GM19043 (cell line): Measurements from ENCODE around the gene ZNF710.
A peak's percentile ranks its signal among the peaks of the same experiment; 100 is the strongest.
"Not testable (repeated sequence)": the region's sequence is repeated elsewhere in the genome, so short reads cannot be mapped to it uniquely, and the experiment has no call there.

Experiments used
- ATAC-seq: cut with Tn5 transposase; IDR thresholded peaks from one replicate; pipeline ENCODE4 v1.9.1; 2021; ENCODE audit warnings: low read depth; ENCODE audit not compliant: unreplicated experiment

The ZNF710 gene

GRCh38 chr15:90099868-90100831 lies 99.0 kb downstream of the ZNF710 start:
- no peak for ATAC-seq

GRCh38 chr15:90101130-90101968 lies 100.2 kb downstream of the ZNF710 start:
- no peak for ATAC-seq

DNA sequence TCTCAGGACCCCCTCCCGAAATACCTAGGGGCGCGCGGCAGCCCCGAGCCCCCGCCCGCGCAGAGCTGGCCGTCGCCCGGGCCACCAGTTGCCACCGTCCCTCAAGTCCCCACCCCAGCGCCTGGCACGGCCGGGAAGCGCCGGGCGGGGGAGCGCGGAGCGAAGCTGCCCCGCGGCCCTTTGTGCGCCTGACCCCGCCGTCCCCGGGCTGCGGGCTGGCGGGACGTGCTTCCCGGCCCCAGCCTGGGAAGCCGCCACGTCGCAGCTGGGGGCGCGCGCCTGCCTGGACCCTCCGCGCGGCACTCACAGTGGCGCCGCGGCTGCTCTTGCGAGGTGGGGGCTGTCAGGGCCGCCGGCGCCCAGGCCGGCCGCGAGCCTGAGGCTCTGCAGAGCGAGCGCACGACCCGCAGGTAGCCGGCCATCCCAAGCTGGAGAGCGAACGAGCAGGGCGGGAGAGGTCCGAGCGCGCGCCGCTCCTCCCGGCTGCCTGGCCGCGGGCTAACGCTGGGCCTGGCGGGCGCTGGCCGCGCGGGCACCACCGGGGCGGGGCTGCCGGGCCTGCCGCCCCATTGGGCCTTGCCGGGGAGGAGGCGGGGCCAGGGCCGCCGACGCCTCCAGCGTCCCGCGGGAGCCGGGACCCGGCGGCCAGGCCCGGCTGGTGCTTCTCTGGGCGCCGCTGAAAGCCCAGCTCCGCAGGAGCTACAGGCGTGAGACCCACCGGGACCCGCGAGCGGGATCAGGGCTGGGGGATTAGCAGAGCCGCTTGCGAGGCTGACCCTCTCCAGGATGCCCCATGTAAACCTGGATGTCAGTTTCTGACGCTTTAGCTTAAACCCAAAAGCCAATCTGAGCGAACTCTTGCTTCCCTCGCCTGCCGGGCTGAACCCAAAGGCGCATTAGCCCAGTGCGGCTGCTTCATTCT lies 101.1 kb downstream of the ZNF710 start, which contains the start of gene IDH2:
Gene IDH2 (minus strand): TSS at position 500 of the 922 bp plus-strand sequence. CDS start 78 bp downstream, at position 422.
- ATAC-seq = peak; percentile 63

GRCh38 chr15:90103701-90104329 lies 102.7 kb downstream of the ZNF710 start:
- no peak for ATAC-seq

GRCh38 chr15:90104551-90104950 lies 103.4 kb downstream of the ZNF710 start:
- no peak for ATAC-seq

GRCh38 chr15:90105521-90105920 lies 104.4 kb downstream of the ZNF710 start:
- no peak for ATAC-seq

- ATAC-seq = no peak
These were observed 105.5 kb downstream of the ZNF710 start for GRCh38 chr15:90106522-90107117.

GRCh38 chr15:90108038-90108437 lies 106.9 kb downstream of the ZNF710 start:
- not testable (repeated sequence) for ATAC-seq

DNA sequence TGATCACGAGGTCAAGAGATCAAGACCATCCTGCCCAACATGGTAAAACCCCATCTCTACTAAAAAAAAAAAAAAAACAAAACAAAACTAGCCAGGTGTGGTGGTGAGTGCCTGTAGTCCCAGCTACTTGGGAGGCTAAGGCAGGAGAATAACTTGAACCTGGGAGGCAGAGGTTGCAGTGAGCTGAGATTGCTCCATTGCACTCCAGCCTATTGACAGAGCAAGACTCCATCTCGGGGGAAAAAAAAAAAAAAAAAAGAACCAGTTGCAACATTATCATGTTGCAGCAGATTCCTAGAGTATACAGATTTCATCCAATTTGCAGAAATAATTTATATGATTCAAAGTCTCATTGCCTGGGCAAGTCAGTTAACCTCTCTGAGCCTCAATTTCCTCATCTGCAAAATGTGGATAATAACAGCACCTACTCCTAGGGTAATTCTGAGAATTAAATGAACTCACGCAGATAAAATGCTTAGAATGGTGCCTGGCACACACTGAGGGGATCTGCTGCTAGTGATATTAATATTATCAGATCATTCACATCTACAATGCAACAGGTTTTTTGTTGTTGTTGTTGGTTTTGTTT lies 108.1 kb downstream of the ZNF710 start:
- not testable (repeated sequence) for ATAC-seq

- ATAC-seq = no peak
These were observed 112.0 kb downstream of the ZNF710 start for GRCh38 chr15:90113166-90113565.

GRCh38 chr15:90114451-90114901 lies 113.4 kb downstream of the ZNF710 start:
- no peak for ATAC-seq

DNA sequence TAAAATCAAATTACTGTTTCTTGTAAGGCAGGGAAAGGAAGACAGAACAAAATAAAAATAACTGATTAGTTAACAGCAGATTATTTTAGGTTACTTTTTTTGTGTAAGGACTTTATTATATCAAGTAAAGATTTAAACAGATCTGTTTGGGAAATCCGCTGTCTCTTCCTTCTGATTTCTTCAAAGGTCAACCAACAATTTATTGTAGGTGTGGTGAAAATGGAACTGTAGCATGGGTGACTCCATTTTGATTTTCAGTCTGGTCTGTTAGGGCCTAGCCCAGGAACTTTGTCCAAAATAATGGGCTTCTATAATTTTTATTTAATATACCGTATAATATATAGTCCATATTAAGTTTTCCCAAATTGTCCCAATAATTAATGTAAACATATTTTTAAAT lies 114.7 kb downstream of the ZNF710 start:
- no peak for ATAC-seq

DNA sequence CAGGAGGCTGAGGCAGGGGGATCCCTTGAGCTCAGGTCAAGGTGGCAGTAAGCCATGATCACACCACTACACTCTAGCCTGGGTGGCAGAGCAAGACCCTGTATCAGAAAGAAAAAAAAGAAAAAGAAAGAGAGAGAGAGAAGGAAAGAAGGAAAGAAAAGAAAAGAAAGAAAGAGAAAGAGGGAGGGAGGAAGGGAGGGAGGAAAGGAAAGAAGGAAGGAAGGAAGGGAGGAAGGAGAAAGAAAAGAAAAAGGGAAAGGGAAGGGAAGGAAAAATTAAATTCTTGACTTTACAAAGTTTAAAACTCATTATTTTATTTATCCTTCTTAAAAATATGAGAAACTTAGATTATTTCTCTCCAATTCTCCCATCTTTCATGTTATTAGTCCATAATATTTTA lies 118.2 kb downstream of the ZNF710 start:
- ATAC-seq = no peak

DNA sequence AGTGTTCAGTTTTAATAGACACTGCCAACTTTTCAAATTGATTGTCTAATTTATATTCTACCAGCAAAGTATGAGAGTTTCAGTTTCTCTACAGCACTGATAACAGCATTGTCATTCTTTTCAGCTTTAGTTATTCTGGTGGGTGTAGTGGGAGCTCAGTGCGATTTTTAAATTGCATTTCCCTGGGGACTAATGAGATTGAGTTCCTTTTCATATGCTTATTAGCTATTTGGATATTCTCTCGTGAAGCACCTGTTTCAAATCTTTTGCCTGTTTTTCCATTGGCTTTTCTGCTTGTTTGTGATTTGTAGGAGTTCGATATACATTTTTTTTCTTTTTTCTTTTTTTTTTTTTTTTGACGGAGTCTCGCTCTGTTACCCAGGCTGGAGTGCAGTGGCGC lies 120.0 kb downstream of the ZNF710 start:
- ATAC-seq = no peak

- ATAC-seq = no peak
These were observed 123.4 kb downstream of the ZNF710 start for GRCh38 chr15:90124507-90124906.

- no peak for ATAC-seq
These were observed 124.9 kb downstream of the ZNF710 start for GRCh38 chr15:90126022-90126421.

DNA sequence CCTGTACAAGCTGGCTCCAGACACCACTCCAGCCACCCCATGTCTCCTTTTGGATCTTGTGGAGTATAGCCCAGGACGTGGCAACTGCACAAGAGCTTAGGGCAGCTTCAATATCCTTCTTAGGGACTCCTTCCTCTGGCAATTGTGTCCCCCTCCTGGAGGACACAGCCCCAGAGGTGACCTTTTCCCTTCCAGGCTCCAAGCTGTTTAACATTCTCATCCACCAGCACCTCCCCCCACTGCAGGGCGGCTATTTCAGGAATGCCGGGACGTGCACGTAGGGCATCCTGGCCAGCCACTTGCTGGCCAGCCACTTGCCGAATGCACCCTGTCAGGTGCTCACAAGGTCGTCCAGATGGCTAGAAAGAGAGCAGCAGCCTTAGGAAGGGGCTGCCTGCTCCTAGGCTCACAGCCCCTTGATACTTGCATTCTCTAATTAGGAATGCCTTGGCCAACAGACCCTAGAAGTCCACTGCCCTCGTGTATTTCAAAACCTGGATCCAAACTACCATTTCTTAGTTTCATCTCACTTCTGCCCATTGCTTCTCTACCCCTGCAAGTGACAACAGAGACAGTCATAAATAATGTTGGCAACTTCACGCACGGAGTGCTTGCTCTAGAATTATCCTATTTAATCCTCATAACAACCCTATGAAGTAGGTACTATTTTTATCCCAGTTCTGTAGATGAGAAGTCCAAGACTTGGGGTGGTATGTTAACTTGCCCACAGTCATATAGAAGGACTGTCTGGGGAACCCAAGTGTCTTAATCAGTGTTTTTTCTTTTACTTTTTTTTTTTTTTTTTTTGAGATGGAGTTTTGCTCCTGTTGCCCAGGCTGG lies 125.7 kb downstream of the ZNF710 start:
- ATAC-seq = no peak

- no peak for ATAC-seq
These were observed 129.2 kb downstream of the ZNF710 start for GRCh38 chr15:90130291-90130690.
